Measurements from ENCODE around the gene SGMS2. TPM values are rescaled to one million over a fixed set of nuclear protein-coding genes. Genes with fewer than 3 reads are reported as not detected.

Gene SGMS2
- total RNA-seq, 2 experiments from 2014 or later: 0.07 TPM; not detected in 1

DNA sequence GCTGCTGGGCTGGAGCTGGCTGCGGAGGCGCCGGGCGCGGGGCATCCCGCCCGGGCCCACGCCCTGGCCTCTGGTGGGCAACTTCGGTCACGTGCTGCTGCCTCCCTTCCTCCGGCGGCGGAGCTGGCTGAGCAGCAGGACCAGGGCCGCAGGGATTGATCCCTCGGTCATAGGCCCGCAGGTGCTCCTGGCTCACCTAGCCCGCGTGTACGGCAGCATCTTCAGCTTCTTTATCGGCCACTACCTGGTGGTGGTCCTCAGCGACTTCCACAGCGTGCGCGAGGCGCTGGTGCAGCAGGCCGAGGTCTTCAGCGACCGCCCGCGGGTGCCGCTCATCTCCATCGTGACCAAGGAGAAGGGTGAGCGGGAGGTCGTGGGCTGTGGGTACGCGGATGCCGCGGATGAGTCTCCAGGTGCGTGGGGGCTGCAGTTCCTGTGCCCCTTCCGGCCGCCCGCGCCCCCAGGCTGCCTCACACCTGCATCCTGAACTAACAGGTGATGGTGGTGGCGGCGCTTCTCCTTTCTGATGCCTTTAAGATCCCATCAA, 107.1 kb downstream of the SGMS2 start:
- Mint-ChIP-seq H3K36me3 (ENCODE audit: low read depth) (peaks cover 3% of the 10 kb centered on the region), H3K4me3 (peak overlapping the region; percentile 78), H3K4me1 (ENCODE audit: low read depth) (peaks cover 16% of the 10 kb centered on the region), H3K27ac (no peak overlapping the region), H3K9me3 (no peaks in the 10 kb centered on the region), H3K27me3 (ENCODE audit: low read depth) (no peaks in the 10 kb centered on the region)
- CTCF ChIA-PET: interaction anchor here (0.7 to 1.4 kb wide), 2 partner anchors 174 to 211 kb away, joined by 3 to 4 read pairs; no protein-coding TSS in a partner anchor
- intact Hi-C loops (cut with micrococcal nuclease): loop anchor here (1.0 to 2.0 kb wide), 5 partner anchors 7 to 688 kb away; partner anchors contain the start of genes HADH, PAPSS1 and RPL34
- DNase-seq: peak; percentile 55

DNA sequence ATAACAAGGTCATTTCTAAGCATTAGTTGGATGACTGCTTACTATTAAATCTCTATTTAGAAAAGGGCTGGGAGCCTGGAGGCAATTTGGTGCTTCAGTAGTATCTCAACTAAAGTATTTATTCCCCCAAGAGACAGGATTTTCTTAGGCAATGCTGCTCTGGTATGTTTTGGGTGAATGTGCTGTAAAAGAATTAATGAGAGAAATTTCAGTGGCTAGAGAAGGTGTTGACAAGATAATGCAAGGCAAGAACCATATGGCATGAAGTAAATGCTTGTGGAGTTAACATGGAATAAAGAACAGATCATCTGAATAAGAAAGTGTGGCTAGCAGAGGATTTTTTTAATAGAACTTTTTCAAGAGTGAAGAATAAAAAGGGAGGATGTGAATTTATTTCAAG, 110.5 kb downstream of the SGMS2 start:
- no peak for DNase-seq
- Mint-ChIP-seq H3K36me3 (ENCODE audit: low read depth) (peaks cover 3% of the 10 kb centered on the region), H3K27me3 (ENCODE audit: low read depth) (no peaks in the 10 kb centered on the region), H3K9me3 (no peaks in the 10 kb centered on the region), H3K27ac (no peak overlapping the region), H3K4me1 (ENCODE audit: low read depth) (peaks cover 28% of the 10 kb centered on the region), H3K4me3 (no peak overlapping the region)
- CTCF ChIA-PET: no interaction called here
- intact Hi-C loops (cut with micrococcal nuclease): no loop called here

DNA sequence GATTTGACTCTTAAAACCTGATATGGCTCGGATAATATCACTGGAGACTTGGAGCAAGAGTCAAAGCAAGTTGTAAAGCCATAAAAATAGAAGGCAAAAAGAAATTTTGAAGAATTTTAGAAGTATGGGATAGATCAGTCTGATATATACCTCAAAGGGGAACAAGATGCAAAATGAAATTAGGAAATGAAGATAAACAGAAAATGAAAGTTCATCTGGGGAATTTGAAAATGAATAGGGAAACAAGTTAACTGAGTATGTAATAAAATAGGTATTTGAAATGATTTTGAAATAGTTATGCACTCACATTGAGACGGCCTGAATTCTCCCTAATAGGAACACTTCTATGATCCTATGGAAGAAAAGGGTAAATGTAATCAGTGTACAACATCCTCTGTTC, 112.3 kb downstream of the SGMS2 start:
- Mint-ChIP-seq H3K4me1 (ENCODE audit: low read depth) (peaks cover 23% of the 10 kb centered on the region), H3K36me3 (ENCODE audit: low read depth) (peaks cover 3% of the 10 kb centered on the region), H3K27ac (no peak overlapping the region), H3K4me3 (no peak overlapping the region), H3K27me3 (ENCODE audit: low read depth) (no peaks in the 10 kb centered on the region), H3K9me3 (no peaks in the 10 kb centered on the region)
- no peak for DNase-seq
- CTCF ChIA-PET: no interaction called here
- intact Hi-C loops (cut with micrococcal nuclease): loop anchor here (1.0 kb wide), 1 partner anchor 52 kb away; the partner anchor contains the start of gene HADH

GRCh38 chr4:107939307-107939706, 114.6 kb downstream of the SGMS2 start:
- H3K27ac Mint-ChIP-seq: no peak overlapping the region
- intact Hi-C loops (cut with micrococcal nuclease): loop anchor here (1.0 to 2.0 kb wide), 2 partner anchors 8 to 43 kb away; partner anchors contain the start of gene CYP2U1

GRCh38 chr4:107945809-107946208, 121.1 kb downstream of the SGMS2 start:
- CTCF ChIA-PET: no interaction called here
- peaks cover 17% of the 10 kb centered on the region for H3K36me3 Mint-ChIP-seq (ENCODE audit: low read depth)

More at GRCh38 chr4:107939307-107939706, 114.6 kb downstream of the SGMS2 start:
- no peaks in the 10 kb centered on the region for H3K9me3 Mint-ChIP-seq
- no peak overlapping the region for H3K4me3 Mint-ChIP-seq
- DNase-seq: no peak
- H3K4me1 Mint-ChIP-seq (ENCODE audit: low read depth): peaks cover 13% of the 10 kb centered on the region
- CTCF ChIA-PET: no interaction called here
- H3K27me3 Mint-ChIP-seq (ENCODE audit: low read depth): no peaks in the 10 kb centered on the region
- H3K36me3 Mint-ChIP-seq (ENCODE audit: low read depth): peaks cover 6% of the 10 kb centered on the region

GRCh38 chr4:107950746-107951540, 126.2 kb downstream of the SGMS2 start:
- intact Hi-C loops (cut with micrococcal nuclease): no loop called here
- Mint-ChIP-seq H3K9me3 (peaks cover 5% of the 10 kb centered on the region), H3K27me3 (ENCODE audit: low read depth) (no peaks in the 10 kb centered on the region)

More at GRCh38 chr4:107945809-107946208, 121.1 kb downstream of the SGMS2 start:
- Mint-ChIP-seq H3K9me3 (no peaks in the 10 kb centered on the region), H3K27me3 (ENCODE audit: low read depth) (no peaks in the 10 kb centered on the region), H3K4me3 (no peak overlapping the region), H3K27ac (no peak overlapping the region), H3K4me1 (ENCODE audit: low read depth) (no peaks in the 10 kb centered on the region)
- intact Hi-C loops (cut with micrococcal nuclease): no loop called here
- no peak for DNase-seq

GRCh38 chr4:107951551-107951950, 126.8 kb downstream of the SGMS2 start:
- CTCF ChIA-PET: no interaction called here
- Mint-ChIP-seq H3K9me3 (peaks cover 11% of the 10 kb centered on the region), H3K27me3 (ENCODE audit: low read depth) (no peaks in the 10 kb centered on the region), H3K4me1 (ENCODE audit: low read depth) (no peaks in the 10 kb centered on the region), H3K36me3 (ENCODE audit: low read depth) (peaks cover 22% of the 10 kb centered on the region), H3K27ac (no peak overlapping the region), H3K4me3 (no peak overlapping the region)
- no peak for DNase-seq
- intact Hi-C loops (cut with micrococcal nuclease): no loop called here

More at GRCh38 chr4:107950746-107951540, 126.2 kb downstream of the SGMS2 start:
- H3K27ac Mint-ChIP-seq: no peak overlapping the region
- H3K4me1 Mint-ChIP-seq (ENCODE audit: low read depth): no peaks in the 10 kb centered on the region
- CTCF ChIA-PET: no interaction called here
- H3K4me3 Mint-ChIP-seq: no peak overlapping the region
- DNase-seq: no peak
- H3K36me3 Mint-ChIP-seq (ENCODE audit: low read depth): peaks cover 17% of the 10 kb centered on the region

DNA sequence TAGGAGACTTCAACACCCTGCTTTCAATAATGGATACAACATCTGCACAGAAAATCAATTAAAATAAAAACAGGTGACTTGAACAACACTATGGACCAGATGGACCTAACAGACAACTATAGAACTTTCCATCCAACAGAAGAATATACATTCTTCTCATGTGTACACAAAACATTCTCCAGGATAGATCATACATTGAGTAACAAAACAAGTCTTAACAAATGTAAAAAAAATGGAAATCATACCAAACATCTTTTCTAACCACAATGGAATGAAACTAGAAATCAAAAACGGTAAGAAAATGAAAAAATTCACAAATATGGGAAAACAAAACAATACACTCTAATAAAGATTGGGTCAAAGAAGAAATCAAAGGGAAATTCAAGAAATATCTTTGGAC, 131.3 kb downstream of the SGMS2 start:
- no peak overlapping the region for H3K4me3 Mint-ChIP-seq
- no peaks in the 10 kb centered on the region for H3K27me3 Mint-ChIP-seq (ENCODE audit: low read depth)
- H3K27ac Mint-ChIP-seq: no peak overlapping the region
- peaks cover 10% of the 10 kb centered on the region for H3K36me3 Mint-ChIP-seq (ENCODE audit: low read depth)
- intact Hi-C loops (cut with micrococcal nuclease): no loop called here
- H3K4me1 Mint-ChIP-seq (ENCODE audit: low read depth): no peaks in the 10 kb centered on the region
- H3K9me3 Mint-ChIP-seq: peaks cover 17% of the 10 kb centered on the region
- DNase-seq: no peak
- CTCF ChIA-PET: no interaction called here

Other genes with a start within 250 kb of the SGMS2 start
- gene PAPSS1, start 104.7 kb upstream of the SGMS2 start, total RNA-seq: 10 to 100 TPM; 28.7 to 29.1 TPM
- gene CYP2U1, start 106.6 kb downstream of the SGMS2 start, total RNA-seq: 1 to 10 TPM; 1.5 to 1.8 TPM
- gene HADH, start 165.0 kb downstream of the SGMS2 start, total RNA-seq: 10 to 100 TPM; 56.1 to 57.6 TPM